Measurements from ENCODE around the gene PALM.

The PALM gene

GRCh38 chr19:686589-687297, 22.0 kb upstream of the PALM start:
- peaks cover 2% of the 10 kb centered on the region for H3K36me3 ChIP-seq (ENCODE audit: low read depth)
- no peaks in the 10 kb centered on the region for H3K9me3 ChIP-seq (ENCODE audit: severe bottlenecking)
- TF ChIP-seq CTCF (IDR thresholded peaks at IDR 0.05; ENCODE audit: poor library complexity, severe bottlenecking): no peak
- DNase-seq (ENCODE audit: low spot score) (no peak), ATAC-seq (ENCODE audit: low read depth) (no peak)
- H3K27ac ChIP-seq (ENCODE audit: poor library complexity, severe bottlenecking): no peak overlapping the region
- H3K4me3 ChIP-seq (ENCODE audit: severe bottlenecking): no peak overlapping the region
- no peaks in the 10 kb centered on the region for H3K27me3 ChIP-seq (ENCODE audit: insufficient read depth, poor library complexity, severe bottlenecking)
- H3K4me1 ChIP-seq (ENCODE audit: insufficient read depth, poor library complexity, severe bottlenecking): no peaks in the 10 kb centered on the region

- Histone ChIP-seq H3K4me1 (ENCODE audit: insufficient read depth, poor library complexity, severe bottlenecking) (no peaks in the 10 kb centered on the region), H3K4me3 (ENCODE audit: severe bottlenecking) (no peak overlapping the region), H3K27me3 (ENCODE audit: insufficient read depth, poor library complexity, severe bottlenecking) (no peaks in the 10 kb centered on the region), H3K9me3 (ENCODE audit: severe bottlenecking) (no peaks in the 10 kb centered on the region), H3K36me3 (ENCODE audit: low read depth) (no peaks in the 10 kb centered on the region; the same call in 1 of the 2 replicates), H3K27ac (ENCODE audit: poor library complexity, severe bottlenecking) (no peak overlapping the region)
- TF ChIP-seq CTCF (IDR thresholded peaks at IDR 0.05; ENCODE audit: poor library complexity, severe bottlenecking): no peak
- ATAC-seq (ENCODE audit: low read depth): no peak
- DNase-seq (ENCODE audit: low spot score): no peak
Measured at GRCh38 chr19:687569-688166, 21.1 kb upstream of the PALM start.

GRCh38 chr19:688214-688613, 20.5 kb upstream of the PALM start:
- Histone ChIP-seq H3K9me3 (ENCODE audit: severe bottlenecking) (no peaks in the 10 kb centered on the region), H3K27ac (ENCODE audit: poor library complexity, severe bottlenecking) (no peak overlapping the region), H3K27me3 (ENCODE audit: insufficient read depth, poor library complexity, severe bottlenecking) (no peaks in the 10 kb centered on the region), H3K4me1 (ENCODE audit: insufficient read depth, poor library complexity, severe bottlenecking) (no peaks in the 10 kb centered on the region), H3K36me3 (ENCODE audit: low read depth) (no peaks in the 10 kb centered on the region), H3K4me3 (ENCODE audit: severe bottlenecking) (no peak overlapping the region)
- no peak for TF ChIP-seq CTCF (IDR thresholded peaks at IDR 0.05; ENCODE audit: poor library complexity, severe bottlenecking)
- ATAC-seq (ENCODE audit: low read depth): no peak
- no peak for DNase-seq (ENCODE audit: low spot score)

- no peak overlapping the region for H3K4me3 ChIP-seq (ENCODE audit: severe bottlenecking)
- no peak for TF ChIP-seq CTCF (IDR thresholded peaks at IDR 0.05; ENCODE audit: poor library complexity, severe bottlenecking)
- H3K9me3 ChIP-seq (ENCODE audit: severe bottlenecking): no peaks in the 10 kb centered on the region
- no peak for ATAC-seq (ENCODE audit: low read depth)
- H3K4me1 ChIP-seq (ENCODE audit: insufficient read depth, poor library complexity, severe bottlenecking): no peaks in the 10 kb centered on the region
- H3K27me3 ChIP-seq (ENCODE audit: insufficient read depth, poor library complexity, severe bottlenecking): no peaks in the 10 kb centered on the region
- no peak for DNase-seq (ENCODE audit: low spot score)
- H3K27ac ChIP-seq (ENCODE audit: poor library complexity, severe bottlenecking): no peak overlapping the region
- no peaks in the 10 kb centered on the region for H3K36me3 ChIP-seq (ENCODE audit: low read depth)
Measured at GRCh38 chr19:688992-689391, 19.7 kb upstream of the PALM start.

GRCh38 chr19:690203-690602, 18.5 kb upstream of the PALM start:
- no peaks in the 10 kb centered on the region for H3K36me3 ChIP-seq (ENCODE audit: low read depth)
- ATAC-seq (ENCODE audit: low read depth): no peak
- TF ChIP-seq CTCF (IDR thresholded peaks at IDR 0.05; ENCODE audit: poor library complexity, severe bottlenecking): no peak
- DNase-seq (ENCODE audit: low spot score): no peak
- H3K27me3 ChIP-seq (ENCODE audit: insufficient read depth, poor library complexity, severe bottlenecking): no peaks in the 10 kb centered on the region
- H3K4me1 ChIP-seq (ENCODE audit: insufficient read depth, poor library complexity, severe bottlenecking): no peaks in the 10 kb centered on the region
- no peak overlapping the region for H3K27ac ChIP-seq (ENCODE audit: poor library complexity, severe bottlenecking)
- no peaks in the 10 kb centered on the region for H3K9me3 ChIP-seq (ENCODE audit: severe bottlenecking)
- H3K4me3 ChIP-seq (ENCODE audit: severe bottlenecking): no peak overlapping the region
